Muscle layer of duodenum (tissue), 2 donors: Measurements from ENCODE around the gene ARID2.

Source experiments
- H3K27ac ChIP-seq: one replicate; pipeline ENCODE4 v1.7.0; 2013; ENCODE audit warnings: mild to moderate bottlenecking, low read length
- H3K27me3 ChIP-seq: one replicate; pipeline ENCODE4 v1.7.0; 2013; ENCODE audit warnings: low read depth, mild to moderate bottlenecking, control low read depth, low read length
- H3K36me3 ChIP-seq, 2 donors: one replicate each; pipeline ENCODE4 v1.7.0; 2013; ENCODE audit warnings: low read length in 2 of 2, control low read depth in 1 of 2, mild to moderate bottlenecking in 1 of 2; ENCODE audit not compliant: insufficient read depth in 2 of 2, control insufficient read depth in 1 of 2
- H3K4me1 ChIP-seq, 2 donors: one replicate each; pipeline ENCODE4 v1.7.0; 2013; ENCODE audit warnings: low read length in 2 of 2, mild to moderate bottlenecking in 2 of 2, control low read depth in 1 of 2, moderate library complexity in 1 of 2; ENCODE audit not compliant: insufficient read depth in 2 of 2, control insufficient read depth in 1 of 2
- H3K4me3 ChIP-seq, 2 donors: one replicate each; pipeline ENCODE4 v1.7.0; 2013; ENCODE audit warnings: low read length in 2 of 2, low read depth in 1 of 2, mild to moderate bottlenecking in 1 of 2
- H3K9me3 ChIP-seq, 2 donors: one replicate each; pipeline ENCODE4 v1.7.0; 2013; ENCODE audit warnings: low read length in 2 of 2, control low read depth in 1 of 2, mild to moderate bottlenecking in 1 of 2; ENCODE audit not compliant: control insufficient read depth in 1 of 2
- donor health status: healthy.

Gene ARID2

GRCh38 chr12:45725631-45726602 is 3.6 kb upstream of the ARID2 start:
- H3K4me3 ChIP-seq, result peak overlapping the region; percentile 75 to 100
- H3K36me3 ChIP-seq, result peaks cover 0 to 3% of the 10 kb centered on the region in 2 donors
- peak overlapping the region; percentile 98 for H3K27ac ChIP-seq
- peaks cover 0 to 38% of the 10 kb centered on the region in 2 donors for H3K4me1 ChIP-seq
- no peaks in the 10 kb centered on the region for H3K9me3 ChIP-seq
- H3K27me3 ChIP-seq, result no peaks in the 10 kb centered on the region

DNA sequence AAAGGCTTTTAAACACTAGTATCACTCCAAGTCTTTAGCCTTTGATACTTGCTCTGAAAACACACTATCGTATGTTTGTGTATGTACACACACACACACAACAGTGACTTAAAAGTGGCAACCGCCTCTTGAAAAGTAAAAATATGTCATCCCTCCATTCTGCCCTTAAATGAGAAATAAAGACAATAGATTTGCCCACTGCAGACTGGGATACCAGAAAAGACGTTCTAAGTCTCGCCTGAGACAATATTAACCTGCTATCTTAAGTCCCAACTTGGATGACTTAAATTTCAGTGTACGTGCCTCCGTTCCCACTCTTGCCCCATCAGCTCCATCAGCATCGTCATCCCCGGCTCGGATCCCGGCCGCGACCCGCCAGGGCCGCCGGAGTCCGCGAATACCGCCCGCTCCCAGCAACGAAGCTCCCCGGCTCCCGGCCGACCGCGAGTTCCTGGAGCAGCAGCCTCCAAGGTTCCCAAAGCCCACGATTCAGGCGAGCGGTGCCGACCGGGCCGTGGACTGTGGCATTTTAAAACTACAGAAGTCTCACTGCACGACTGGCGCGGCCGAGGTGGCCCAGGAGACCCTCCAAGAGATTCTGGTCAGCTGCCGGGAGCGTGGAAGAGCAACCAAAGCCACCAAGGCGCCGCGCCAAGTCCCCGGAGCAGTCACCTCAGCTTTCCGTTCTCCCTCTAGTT is 2.8 kb upstream of the ARID2 start:
- Histone ChIP-seq H3K36me3 (peaks cover 0 to 3% of the 10 kb centered on the region in 2 donors), H3K9me3 (no peaks in the 10 kb centered on the region), H3K4me3 (peak overlapping the region; percentile 75 to 100), H3K4me1 (peaks cover 0 to 35% of the 10 kb centered on the region in 2 donors), H3K27ac (peak overlapping the region; percentile 98), H3K27me3 (no peaks in the 10 kb centered on the region)

- no peaks in the 10 kb centered on the region for H3K9me3 ChIP-seq
- peak overlapping the region; percentile 98 for H3K27ac ChIP-seq
- peaks cover 0 to 28% of the 10 kb centered on the region in 2 donors for H3K4me1 ChIP-seq
- H3K4me3 ChIP-seq, result peak overlapping the region; percentile 75 to 100
- no peaks in the 10 kb centered on the region for H3K27me3 ChIP-seq
- peaks cover 0 to 3% of the 10 kb centered on the region in 2 donors for H3K36me3 ChIP-seq
These were observed 2.1 kb upstream of the ARID2 start for GRCh38 chr12:45727301-45727979.

- Histone ChIP-seq H3K4me3 (peak overlapping the region; percentile 75 to 100), H3K4me1 (peaks cover 4 to 26% of the 10 kb centered on the region in 2 donors), H3K27me3 (no peaks in the 10 kb centered on the region), H3K27ac (peak overlapping the region; percentile 98), H3K9me3 (no peaks in the 10 kb centered on the region), H3K36me3 (peaks cover 0 to 3% of the 10 kb centered on the region in 2 donors)
These were observed 1.4 kb upstream of the ARID2 start for GRCh38 chr12:45727980-45728629.

DNA sequence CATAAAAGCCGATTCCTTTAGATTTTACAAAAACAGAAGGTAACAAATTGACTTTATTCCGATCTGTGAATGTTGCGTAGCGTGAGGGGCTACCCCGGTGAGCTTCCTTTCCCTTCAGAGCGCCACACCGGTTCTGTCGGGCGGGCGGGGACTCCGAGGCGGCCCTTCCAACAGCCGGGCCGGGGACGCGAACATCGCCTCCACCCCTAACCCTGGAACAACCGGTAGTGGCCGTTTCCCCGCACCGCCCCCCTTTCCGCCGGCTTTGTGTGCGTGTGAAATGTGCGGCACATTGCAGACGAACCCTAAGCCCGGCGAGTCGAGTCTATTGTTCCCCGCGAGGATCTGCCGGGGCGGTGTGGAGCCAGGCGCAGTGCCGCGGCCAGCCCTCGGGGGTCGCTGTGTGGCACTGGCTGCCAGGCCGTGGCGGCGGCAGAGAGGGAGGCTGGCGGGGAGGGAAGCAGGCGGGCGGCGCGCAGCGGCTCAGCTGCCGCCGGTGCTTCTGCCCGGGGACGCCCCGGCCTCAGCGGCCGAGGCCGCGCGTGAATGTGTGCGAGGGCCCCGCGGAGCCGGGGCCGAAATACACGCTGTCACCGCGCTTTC is 775 bp upstream of the ARID2 start:
- Histone ChIP-seq H3K4me3 (peak overlapping the region; percentile 75 to 100), H3K9me3 (no peaks in the 10 kb centered on the region), H3K4me1 (peaks cover 6 to 29% of the 10 kb centered on the region in 2 donors), H3K27me3 (no peaks in the 10 kb centered on the region), H3K27ac (peak overlapping the region; percentile 98), H3K36me3 (peaks cover 0 to 3% of the 10 kb centered on the region in 2 donors)

DNA sequence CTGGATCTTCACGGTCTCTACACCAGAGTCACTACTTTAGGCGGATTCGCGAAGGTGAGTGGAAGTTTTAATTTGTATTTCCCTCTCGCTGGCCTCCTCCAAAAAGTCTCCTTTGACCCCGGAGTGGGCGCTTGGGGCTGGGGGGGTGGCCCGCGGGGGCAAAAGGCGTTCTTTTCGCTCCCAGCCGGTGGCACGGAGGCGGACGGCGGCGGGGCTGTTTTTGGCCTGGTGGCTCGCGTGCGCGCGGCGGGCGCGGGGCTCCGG is 510 bp downstream of the ARID2 start:
- peaks cover 6 to 18% of the 10 kb centered on the region in 2 donors for H3K4me1 ChIP-seq

DNA sequence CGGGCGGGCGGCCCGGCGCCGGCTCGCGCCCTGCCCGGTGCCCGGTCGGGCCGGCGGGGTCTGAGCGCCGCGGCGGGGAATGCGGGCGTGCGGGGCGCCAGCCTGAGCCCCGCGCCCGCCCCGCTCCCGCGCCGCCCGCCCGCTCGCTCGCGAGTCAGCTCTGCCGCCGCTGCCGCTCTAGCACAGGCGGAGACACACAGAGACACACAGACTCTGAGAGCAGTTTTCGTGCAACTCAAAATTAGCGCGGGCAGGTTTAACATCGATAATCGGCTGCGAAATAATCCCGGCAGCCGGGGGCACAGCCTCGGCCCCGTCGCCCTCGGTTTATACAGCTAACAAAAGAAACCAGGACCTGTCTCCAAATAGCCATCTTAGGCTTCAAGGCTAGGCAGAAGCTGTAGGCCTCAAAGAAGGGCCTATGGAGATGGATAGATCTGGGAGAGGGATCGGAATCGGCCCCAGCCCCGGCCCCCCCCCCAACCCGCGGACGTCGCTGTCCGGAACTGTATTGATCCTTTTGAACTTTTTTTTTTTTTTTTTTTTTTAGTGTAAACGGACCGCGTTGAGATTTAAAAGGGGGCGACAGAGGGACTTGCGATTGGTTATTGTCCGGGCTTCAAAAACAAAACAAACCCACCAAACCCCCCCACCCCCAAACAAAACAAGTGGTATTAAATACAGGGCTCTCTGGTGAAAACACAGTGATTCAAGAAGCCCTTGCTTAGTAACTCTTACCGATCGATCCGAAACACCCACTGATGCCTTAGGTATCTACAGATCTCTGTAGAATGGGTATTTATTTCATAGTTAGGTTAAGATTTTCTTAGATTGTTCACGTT is 1.1 kb downstream of the ARID2 start:
- Histone ChIP-seq H3K9me3 (no peaks in the 10 kb centered on the region), H3K27ac (peak overlapping the region; percentile 94), H3K4me3 (peak overlapping the region; percentile 75 to 89), H3K36me3 (peaks cover 0 to 3% of the 10 kb centered on the region in 2 donors), H3K27me3 (no peaks in the 10 kb centered on the region), H3K4me1 (peaks cover 6 to 13% of the 10 kb centered on the region in 2 donors)

More for the DNA sequence above, 510 bp downstream of the ARID2 start:
- no peaks in the 10 kb centered on the region for H3K27me3 ChIP-seq
- H3K36me3 ChIP-seq, result peaks cover 0 to 3% of the 10 kb centered on the region in 2 donors
- H3K27ac ChIP-seq, result peak overlapping the region; percentile 93
- H3K9me3 ChIP-seq, result no peaks in the 10 kb centered on the region
- peak overlapping the region; percentile 75 to 86 for H3K4me3 ChIP-seq

DNA sequence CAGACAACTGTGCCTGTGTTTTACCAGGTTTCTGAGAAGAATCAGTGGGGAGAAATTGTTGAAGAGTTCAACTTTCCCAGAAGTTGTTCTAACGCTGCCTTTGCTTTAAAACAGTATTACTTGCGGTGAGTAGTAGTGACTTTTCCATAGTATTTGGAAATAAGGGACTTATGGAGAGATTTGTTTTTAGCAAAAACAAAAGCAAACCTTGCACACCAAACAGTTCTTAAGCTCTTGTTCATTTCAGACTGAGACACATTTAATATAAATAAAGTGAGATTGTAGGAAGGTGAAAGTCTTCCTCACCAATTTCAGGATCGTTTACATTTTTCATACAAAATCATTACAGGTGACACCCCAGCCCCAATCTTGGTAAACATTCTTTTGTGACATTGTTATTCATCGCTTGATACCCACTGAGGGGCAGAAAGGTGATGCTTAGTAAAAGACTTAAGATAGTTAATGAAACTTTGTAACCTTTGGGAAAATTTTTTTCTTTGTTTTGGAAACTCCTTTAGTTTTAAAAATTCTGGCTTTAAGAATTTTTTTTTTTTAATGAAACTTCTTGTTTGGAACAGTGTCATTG is 1.8 kb downstream of the ARID2 start:
- H3K4me3 ChIP-seq, result peak overlapping the region; percentile 75 to 89
- H3K27ac ChIP-seq, result peak overlapping the region; percentile 94
- no peaks in the 10 kb centered on the region for H3K9me3 ChIP-seq
- H3K4me1 ChIP-seq, result peaks cover 6 to 13% of the 10 kb centered on the region in 2 donors
- H3K27me3 ChIP-seq, result no peaks in the 10 kb centered on the region
- peaks cover 0 to 3% of the 10 kb centered on the region in 2 donors for H3K36me3 ChIP-seq

DNA sequence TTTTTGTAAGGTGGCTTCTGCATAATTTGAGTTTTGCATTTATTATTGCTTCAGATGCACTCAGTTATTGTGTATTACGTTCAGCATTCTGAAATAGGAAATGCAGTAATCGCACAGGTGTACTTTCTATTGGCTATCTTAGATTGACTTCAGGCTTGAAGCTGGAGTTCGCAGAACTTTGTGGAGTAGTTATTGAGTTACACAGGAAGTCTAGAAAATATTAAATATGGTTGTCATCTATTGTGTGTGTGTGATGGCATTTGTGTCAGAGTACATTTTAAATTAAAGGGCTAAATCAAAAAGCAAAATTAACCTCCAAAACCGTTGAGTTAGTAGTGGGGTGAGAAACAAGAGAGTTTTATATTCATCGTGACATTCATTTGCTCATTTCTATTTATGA is 2.7 kb downstream of the ARID2 start:
- no peaks in the 10 kb centered on the region for H3K9me3 ChIP-seq
- no peaks in the 10 kb centered on the region for H3K27me3 ChIP-seq
- H3K4me1 ChIP-seq, result peaks cover 6 to 13% of the 10 kb centered on the region in 2 donors
- peaks cover 0 to 10% of the 10 kb centered on the region in 2 donors for H3K36me3 ChIP-seq
- peak overlapping the region; percentile 68 for H3K27ac ChIP-seq
- H3K4me3 ChIP-seq, result peak overlapping the region; percentile 10 to 89
